SU-DHL-6 (cell line): ENCODE data around the gene PNMT.

Source experiments
- EZH2phosphoT487 ChIP-seq: fragments of 200-600 bp; sonication (generic), shearing (Covaris generic); conservative IDR thresholded peaks from 2 replicates; pipeline ENCODE4 v1.6.1; 2018; ENCODE audit warnings: mild to moderate bottlenecking, antibody characterized with exemption, low read length, moderate library complexity, mixed read lengths
- TF ChIP-seq, protein P1 (sequence below): fragments of 200-600 bp; sonication (generic); IDR thresholded peaks from one replicate; pipeline ENCODE4 v1.5.1; 2017; ENCODE audit warnings: antibody characterized with exemption, mild to moderate bottlenecking, low read length, moderate library complexity; ENCODE audit not compliant: insufficient read depth, poor library complexity, severe bottlenecking

DNA sequence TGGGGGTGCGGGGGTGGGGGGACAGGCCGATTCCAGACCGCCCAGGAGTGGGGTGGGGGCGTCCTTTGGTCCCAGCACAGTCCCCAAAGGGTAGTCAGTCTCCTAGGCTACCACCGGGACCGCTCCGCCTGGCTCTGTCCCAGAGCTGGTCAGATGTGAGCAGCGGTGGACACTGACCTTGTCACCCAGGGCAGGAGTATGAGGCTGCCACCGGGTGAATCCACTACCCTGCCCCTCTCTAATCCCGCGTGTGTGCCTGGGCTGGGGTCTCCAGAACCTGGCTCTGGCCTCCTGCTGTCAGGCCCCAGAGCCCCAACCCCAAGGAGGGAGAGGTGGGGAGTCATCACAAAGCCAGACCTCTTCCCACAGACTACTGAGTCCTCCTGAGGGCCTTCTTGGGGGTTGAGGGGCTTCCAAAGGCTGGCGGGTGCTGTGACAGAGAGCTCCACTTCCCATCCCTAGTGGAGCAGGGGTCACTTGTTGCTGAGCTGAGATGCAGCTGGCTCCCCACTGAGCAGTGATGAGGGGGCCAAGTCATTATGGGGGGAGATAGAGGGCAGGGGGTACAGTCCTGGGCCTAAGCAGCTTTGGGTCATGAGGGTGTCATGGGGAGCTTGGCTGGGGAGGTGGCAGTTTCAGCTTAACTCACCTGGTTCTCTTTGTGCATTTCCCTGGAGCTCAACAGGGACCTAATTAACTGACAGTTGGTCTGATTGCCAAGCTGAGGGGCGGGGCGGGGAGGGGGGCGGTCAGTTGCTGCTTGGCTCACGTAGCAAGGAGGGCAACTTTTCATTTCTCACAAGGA, 40.3 kb upstream of the PNMT start:
- TF ChIP-seq, protein P1, sequence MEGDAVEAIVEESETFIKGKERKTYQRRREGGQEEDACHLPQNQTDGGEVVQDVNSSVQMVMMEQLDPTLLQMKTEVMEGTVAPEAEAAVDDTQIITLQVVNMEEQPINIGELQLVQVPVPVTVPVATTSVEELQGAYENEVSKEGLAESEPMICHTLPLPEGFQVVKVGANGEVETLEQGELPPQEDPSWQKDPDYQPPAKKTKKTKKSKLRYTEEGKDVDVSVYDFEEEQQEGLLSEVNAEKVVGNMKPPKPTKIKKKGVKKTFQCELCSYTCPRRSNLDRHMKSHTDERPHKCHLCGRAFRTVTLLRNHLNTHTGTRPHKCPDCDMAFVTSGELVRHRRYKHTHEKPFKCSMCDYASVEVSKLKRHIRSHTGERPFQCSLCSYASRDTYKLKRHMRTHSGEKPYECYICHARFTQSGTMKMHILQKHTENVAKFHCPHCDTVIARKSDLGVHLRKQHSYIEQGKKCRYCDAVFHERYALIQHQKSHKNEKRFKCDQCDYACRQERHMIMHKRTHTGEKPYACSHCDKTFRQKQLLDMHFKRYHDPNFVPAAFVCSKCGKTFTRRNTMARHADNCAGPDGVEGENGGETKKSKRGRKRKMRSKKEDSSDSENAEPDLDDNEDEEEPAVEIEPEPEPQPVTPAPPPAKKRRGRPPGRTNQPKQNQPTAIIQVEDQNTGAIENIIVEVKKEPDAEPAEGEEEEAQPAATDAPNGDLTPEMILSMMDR: no peak
- no peak for TF ChIP-seq EZH2phosphoT487
